Measurements from ENCODE around the gene CDCA8. TPM values are rescaled to one million over a fixed set of nuclear protein-coding genes. Genes with fewer than 3 reads are reported as not detected.

The CDCA8 gene
- total RNA-seq, 4 donors from 2014 or later = 0.18 to 5.9 TPM; not detected in 2

- Histone ChIP-seq H3K4me3 (no peak overlapping the region), H3K27ac (no peak overlapping the region), H3K4me1 (no peaks in the 10 kb centered on the region), H3K27me3 (peaks cover 0 to 16% of the 10 kb centered on the region in 2 donors), H3K36me3 (no peaks in the 10 kb centered on the region), H3K9me3 (peaks cover 0 to under 1% of the 10 kb centered on the region in 2 donors)
- intact Hi-C loops (cut with DNase I; ENCODE audit: low total_unique reads) = no loop called here
- no peak for TF ChIP-seq POLR2A (IDR thresholded peaks at IDR 0.05)
- TF ChIP-seq CTCF (IDR thresholded peaks at IDR 0.05) = no peak
- DNase-seq = no peak
These were observed 59.9 kb downstream of the CDCA8 start for GRCh38 chr1:37752213-37752582.

GRCh38 chr1:37752583-37753471 is 60.5 kb downstream of the CDCA8 start:
- intact Hi-C loops (cut with DNase I; ENCODE audit: low total_unique reads) = no loop called here
- Histone ChIP-seq H3K4me3 (no peak overlapping the region), H3K36me3 (no peaks in the 10 kb centered on the region), H3K27ac (no peak overlapping the region), H3K9me3 (no peaks in the 10 kb centered on the region), H3K4me1 (no peaks in the 10 kb centered on the region), H3K27me3 (peaks cover 0 to 16% of the 10 kb centered on the region in 2 donors)
- TF ChIP-seq POLR2A (IDR thresholded peaks at IDR 0.05) = no peak
- no peak for DNase-seq

- no peak for DNase-seq
- Histone ChIP-seq H3K27me3 (peaks cover 0 to 16% of the 10 kb centered on the region in 2 donors), H3K4me1 (no peaks in the 10 kb centered on the region), H3K4me3 (no peak overlapping the region), H3K36me3 (no peaks in the 10 kb centered on the region), H3K9me3 (no peaks in the 10 kb centered on the region), H3K27ac (no peak overlapping the region)
- TF ChIP-seq CTCF (IDR thresholded peaks at IDR 0.05) (no peak), POLR2A (IDR thresholded peaks at IDR 0.05) (no peak)
- intact Hi-C loops (cut with DNase I; ENCODE audit: low total_unique reads) = no loop called here
These were observed 61.4 kb downstream of the CDCA8 start for GRCh38 chr1:37753473-37754321.

GRCh38 chr1:37755290-37755689 is 63.0 kb downstream of the CDCA8 start:
- Histone ChIP-seq H3K4me1 (no peaks in the 10 kb centered on the region), H3K9me3 (no peaks in the 10 kb centered on the region), H3K4me3 (no peak overlapping the region), H3K36me3 (no peaks in the 10 kb centered on the region), H3K27ac (no peak overlapping the region), H3K27me3 (peaks cover 0 to 12% of the 10 kb centered on the region in 2 donors)
- DNase-seq = no peak
- TF ChIP-seq CTCF (IDR thresholded peaks at IDR 0.05) = no peak
- TF ChIP-seq POLR2A (IDR thresholded peaks at IDR 0.05) = no peak
- intact Hi-C loops (cut with DNase I; ENCODE audit: low total_unique reads) = no loop called here

- intact Hi-C loops (cut with DNase I; ENCODE audit: low total_unique reads) = no loop called here
- Histone ChIP-seq H3K27ac (no peak overlapping the region), H3K9me3 (no peaks in the 10 kb centered on the region), H3K4me1 (no peaks in the 10 kb centered on the region), H3K27me3 (peaks cover 0 to 12% of the 10 kb centered on the region in 2 donors), H3K36me3 (no peaks in the 10 kb centered on the region), H3K4me3 (no peak overlapping the region)
- DNase-seq = no peak
- TF ChIP-seq POLR2A (IDR thresholded peaks at IDR 0.05) (no peak), CTCF (IDR thresholded peaks at IDR 0.05) (no peak)
These were observed 63.7 kb downstream of the CDCA8 start for GRCh38 chr1:37755951-37756560.

Small RNA genes lying within 50 kb of the gene (small RNA-seq; reads per million reads assigned to genes)
- gene RF00019 = not detected

Other genes with a start within 250 kb of the CDCA8 start
- gene ZC3H12A, start 217.9 kb upstream of the CDCA8 start, total RNA-seq = 10 to 100 TPM in 1 of 4 donors, 1 to 10 TPM in 3; 2.5 to 11.5 (median 8.5) TPM
- 100 to 1,000 TPM in 1 of 4 donors, 10 to 100 TPM in 3; 39.1 to 186 (median 69.1) TPM for gene MEAF6, start 177.8 kb upstream of the CDCA8 start, total RNA-seq
- gene SNIP1, start 138.2 kb upstream of the CDCA8 start, total RNA-seq = 10 to 100 TPM in 3 of 4 donors, 1 to 10 TPM in 1; 2.0 to 21.2 (median 16.9) TPM
- 10 to 100 TPM in 1 of 4 donors, 1 to 10 TPM in 2, under 1 TPM in 1; 0.26 to 13.9 (median 3.9) TPM for gene DNALI1, start 135.6 kb upstream of the CDCA8 start, total RNA-seq
- gene GNL2, start 96.6 kb upstream of the CDCA8 start, total RNA-seq = 1,000 to 10,000 TPM in 1 of 4 donors, 10 to 100 TPM in 3; 15.9 to 1,081 (median 52.9) TPM
- 10 to 100 TPM in 3 of 4 donors, 1 to 10 TPM in 1; 4.6 to 74.6 (median 29.9) TPM for gene RSPO1, start 57.6 kb upstream of the CDCA8 start, total RNA-seq
- gene EPHA10, start 72.6 kb downstream of the CDCA8 start, total RNA-seq = under 1 TPM in 2 of 4 donors, not detected in 2; 0.41 to 0.67 TPM
- gene MANEAL, start 101.3 kb downstream of the CDCA8 start, total RNA-seq = 1 to 10 TPM in 2 of 4 donors, not detected in 2; 1.8 to 2.6 TPM
- 10 to 100 TPM; 15.4 to 25.6 (median 20.1) TPM for gene C1orf122, start 115.3 kb downstream of the CDCA8 start, total RNA-seq
- 10 to 100 TPM in 3 of 4 donors, 1 to 10 TPM in 1; 8.5 to 12.0 (median 10.5) TPM for gene YRDC, start 115.7 kb downstream of the CDCA8 start, total RNA-seq
- 10 to 100 TPM in 1 of 4 donors, 1 to 10 TPM in 3; 1.5 to 20.5 (median 4.8) TPM for gene MTF1, start 167.1 kb downstream of the CDCA8 start, total RNA-seq

Data from uterus (tissue), 4 donors.